ENCODE measurements around the gene SLIT1.

The SLIT1 gene

DNA sequence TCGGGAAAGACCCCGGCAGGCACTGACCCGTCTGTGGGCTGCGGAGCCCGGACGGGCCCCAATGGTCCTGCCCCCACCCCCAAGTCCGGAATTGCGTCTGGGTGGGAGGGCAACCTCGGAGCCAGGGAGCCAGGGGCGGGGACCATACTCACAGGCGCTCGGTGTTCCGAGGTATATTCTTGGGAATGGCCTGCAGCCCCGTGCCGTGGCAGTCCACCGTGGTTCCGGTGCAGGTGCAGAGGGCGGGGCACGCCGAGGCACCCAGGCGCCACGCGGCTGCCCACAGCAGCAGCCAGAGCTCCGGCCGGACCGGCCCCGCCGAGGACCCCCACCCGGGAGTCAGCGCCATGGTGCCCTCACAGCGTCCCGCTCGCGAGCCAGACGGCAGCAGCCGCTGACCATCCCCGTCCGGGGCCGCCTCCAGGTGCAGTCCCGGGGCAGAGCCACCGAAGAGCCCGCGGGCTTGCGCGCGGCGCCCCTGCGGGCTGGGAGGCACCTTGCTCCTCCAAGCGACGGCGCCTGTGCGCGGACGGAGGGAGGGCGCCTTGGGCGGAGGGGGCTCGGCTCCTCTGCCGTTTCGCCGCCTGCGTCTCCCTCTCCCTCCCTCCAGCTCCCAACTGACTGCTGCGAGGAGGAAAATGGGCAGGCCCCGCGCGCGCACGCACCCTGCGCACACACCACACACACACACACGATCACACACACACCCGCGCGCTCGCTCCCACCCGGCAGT, at the start of gene SLIT1:
Gene SLIT1, minus strand, starts transcription at position 634 of the 733 bp plus-strand sequence. Its CDS starts 285 bp downstream, at position 349.
- DNase-seq (ENCODE audit: low spot score) = no peak

DNA sequence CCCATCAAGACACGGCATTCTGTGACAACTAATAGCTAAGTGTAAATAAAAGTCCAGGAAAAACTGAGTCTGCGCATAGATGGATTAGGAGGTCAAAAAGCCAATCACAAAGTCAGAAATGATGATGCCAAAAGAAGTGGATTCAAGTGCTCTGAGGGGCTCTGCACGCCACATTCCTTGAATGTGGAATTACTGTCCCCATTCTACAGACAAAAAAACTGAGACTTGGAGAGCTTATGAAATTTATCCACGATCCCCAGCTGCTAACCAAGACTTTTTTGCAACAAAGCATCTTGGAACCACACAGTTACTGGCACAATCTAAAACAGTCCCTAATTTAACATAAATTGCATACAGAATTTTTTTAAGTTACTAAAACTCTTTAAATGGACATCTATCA, 49.6 kb upstream of the SLIT1 start:
- no peak for DNase-seq (ENCODE audit: low spot score)

DNA sequence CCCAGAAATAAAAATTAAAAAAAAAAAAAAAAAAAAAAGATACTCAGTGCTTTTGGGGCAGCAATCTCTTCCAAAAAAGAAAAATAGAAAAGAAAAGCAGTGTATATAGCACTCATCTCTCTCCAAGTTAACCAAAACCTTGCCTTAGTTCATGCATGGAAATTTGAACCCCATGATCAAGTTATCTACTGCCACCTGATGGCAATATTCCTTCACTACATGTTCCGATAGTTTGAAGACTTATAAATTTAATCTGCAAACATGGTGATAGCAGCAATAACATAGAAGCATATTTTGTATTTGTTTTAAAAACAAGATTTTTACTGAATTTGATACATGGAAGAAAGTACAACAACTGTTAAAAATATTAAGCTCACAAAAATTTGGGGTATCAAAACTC, 48.6 kb upstream of the SLIT1 start:
- DNase-seq (ENCODE audit: low spot score) = no peak

DNA sequence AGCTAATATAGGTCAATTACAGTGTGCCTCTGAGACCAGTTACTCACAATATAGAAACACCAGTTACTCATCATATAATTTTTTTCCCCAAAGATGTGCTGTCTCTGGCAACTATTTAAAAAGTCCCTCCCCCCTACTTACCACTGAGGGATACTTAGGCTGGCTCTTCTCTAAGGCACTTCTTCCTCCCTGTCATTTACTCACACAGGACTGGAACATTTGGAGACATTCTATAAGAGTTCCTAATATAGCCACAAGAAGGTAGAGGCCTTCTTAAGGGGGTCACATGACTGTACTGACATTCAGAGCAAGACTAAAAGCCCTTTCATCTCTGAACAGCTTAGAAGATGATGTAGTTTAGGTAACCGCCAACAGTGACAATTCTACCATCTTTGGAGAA, 44.4 kb upstream of the SLIT1 start:
- no peak for DNase-seq (ENCODE audit: low spot score)

DNA sequence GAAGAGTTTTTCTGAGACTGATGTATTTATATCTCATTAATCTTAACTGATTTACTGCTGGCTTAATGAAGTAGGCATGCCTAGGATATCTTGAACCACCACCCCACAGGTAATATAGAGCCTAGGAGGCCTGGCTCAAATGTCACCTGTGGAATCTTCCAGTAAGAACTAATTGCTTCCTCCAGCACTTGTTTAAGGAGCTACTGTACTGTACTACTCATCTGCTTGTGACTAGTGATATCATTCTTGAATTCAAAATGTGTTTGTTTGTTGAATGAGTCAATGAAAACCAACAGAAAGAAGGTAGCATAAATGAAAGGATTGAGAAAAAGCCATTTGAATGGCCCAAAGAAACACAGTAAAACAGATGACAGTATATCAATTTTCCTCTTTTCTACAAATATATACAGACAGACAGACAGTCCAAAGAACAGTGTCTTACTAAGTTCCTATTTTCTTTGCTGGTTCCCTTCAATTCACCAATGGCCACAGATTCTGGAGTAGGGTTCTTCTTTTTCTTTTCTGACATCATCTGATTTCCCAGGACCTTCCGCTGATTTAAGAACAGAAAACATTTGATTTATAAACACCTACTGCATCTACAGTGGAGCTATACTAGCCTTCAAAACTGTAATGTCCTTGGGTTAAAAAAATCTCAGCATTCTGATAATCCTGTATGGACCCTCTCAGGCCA, 43.7 kb upstream of the SLIT1 start:
- DNase-seq (ENCODE audit: low spot score) = no peak

DNA sequence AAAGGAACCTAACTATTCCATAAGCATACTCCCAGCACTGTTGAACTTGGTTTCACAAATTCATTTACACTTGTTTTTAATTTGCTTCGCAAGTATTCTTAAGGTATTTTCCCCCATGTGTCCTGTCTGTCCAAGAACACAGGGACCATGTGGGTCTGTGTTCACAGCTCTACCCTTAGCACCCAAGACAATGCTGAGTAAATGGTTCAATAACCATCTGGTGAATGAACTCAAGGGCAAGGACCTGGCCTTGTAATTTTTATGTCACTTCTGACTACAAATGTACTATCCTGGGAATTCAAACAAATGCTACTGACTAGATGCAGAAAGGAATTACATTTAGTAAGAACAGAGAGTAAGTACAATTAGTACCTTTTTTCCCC, 43.0 kb upstream of the SLIT1 start:
- no peak for DNase-seq (ENCODE audit: low spot score)

DNA sequence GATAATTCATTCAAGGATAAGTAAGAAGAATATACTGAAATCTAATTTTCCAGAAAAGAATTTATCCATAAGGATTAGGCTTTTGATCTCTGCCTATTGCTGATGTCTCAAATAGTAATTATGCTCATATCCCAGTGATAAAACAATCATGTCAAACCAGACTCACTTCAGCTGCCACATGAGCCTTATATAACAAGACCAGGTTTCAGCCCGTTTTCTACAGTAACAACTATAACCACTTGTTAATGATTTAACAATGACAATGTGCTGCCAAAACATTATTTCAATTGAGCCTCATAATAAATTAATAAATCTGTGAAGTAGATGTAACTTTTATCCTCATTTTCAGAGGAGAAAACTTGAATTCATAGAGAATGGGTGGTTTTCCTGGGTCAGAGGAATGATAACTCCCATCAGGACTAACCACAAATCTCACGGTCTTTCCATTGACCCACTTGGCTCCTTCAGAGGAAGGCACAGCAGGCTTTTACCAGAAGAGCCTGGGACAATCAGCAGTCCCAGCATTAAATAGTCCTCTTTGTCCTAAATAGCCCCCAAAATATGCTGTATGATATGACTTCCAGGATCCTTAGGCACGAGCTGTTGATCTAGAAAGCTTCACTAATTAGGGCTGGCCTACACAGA, 42.5 kb upstream of the SLIT1 start:
- no peak for DNase-seq (ENCODE audit: low spot score)

DNA sequence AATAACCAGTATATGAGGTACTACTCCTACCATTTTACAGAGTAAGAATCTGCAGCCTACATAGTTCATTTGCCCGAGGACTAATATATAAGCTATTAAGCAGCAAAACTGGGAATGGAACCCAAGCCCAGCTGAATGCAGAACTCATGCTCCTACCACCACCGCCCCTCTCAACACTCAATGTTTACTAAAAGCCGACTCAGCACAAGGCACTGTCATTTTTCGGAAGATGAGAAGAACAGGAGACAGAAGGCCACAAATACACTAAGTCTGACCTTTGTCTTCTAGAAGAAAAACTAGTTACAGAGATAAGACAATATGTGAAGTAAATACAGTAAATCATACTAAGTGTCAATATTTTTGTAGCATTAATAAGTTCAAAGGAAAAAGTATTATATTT, 40.6 kb upstream of the SLIT1 start:
- no peak for DNase-seq (ENCODE audit: low spot score)

DNA sequence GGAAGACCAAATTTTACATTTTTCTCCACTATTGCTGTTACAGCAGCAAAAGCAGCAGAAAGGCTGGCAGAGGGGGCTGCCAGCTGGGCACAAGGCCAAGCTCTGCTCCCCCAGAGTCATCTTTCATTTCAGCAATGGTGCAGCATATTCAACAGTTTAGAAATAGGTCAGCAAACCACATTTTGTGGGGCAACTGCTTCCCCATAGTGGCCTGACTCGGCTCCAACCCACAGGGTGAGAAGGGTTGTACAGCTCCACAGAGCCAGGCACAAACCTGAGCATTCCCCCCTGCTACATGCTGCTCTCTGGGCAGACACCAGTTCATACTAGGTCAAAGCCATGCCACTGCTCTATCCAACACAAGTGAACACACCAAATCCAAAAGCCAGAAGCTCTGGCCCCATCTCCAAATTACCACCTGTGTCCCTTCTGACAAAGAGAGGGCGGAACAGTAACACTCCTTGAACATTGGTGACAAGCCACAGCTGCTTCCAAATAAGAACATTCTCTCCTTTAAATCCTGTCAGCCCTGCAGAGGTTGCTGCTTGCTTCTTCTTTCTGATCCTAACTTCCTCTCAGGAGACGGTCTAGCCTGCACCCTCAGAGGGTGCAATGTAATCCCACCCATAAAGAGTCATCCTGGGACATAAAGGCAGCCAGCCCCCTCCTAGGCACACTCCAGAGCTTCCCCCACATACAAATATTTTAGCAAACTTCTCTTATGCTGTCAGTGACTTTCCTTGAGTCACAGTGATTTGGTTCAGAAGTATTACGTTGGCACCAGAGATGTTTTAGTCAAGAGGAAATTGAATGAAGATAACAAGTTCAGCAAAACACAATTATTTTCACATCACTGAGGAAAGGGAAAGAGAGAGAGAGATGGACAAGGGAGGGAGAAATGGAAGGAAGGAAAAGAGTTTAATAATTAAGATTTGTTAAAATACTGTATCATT, 39.0 kb upstream of the SLIT1 start:
- DNase-seq (ENCODE audit: low spot score) = no peak

DNA sequence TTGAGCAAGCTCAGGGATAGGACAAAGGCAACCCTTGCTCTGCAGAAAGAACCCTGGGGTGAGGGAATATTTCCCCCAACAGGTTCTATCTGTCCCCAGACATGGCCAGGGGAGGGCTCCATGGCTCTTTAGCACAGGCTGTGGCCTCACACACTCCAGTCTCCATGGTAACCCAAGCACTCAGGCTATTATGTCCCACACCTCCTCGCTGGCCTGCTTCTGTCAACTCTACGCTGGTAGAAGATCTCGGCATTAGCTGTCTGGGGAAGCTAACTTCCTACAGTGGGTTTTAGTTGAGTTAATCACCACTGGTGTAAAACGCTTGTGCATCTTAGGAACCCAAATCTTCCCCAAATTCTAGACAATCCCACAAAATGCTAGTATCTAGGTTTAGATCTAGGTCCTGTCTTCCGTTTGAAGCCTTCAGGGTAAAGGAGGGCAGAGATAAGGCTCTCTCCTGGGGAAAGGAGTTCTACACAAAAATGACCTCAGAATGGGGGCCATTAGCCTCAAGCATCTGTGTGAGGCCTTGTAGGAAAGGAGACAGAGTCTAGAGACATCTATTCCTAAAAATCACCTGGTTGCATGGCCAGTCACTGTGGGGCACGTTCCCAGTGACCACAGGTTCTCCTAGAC, 36.7 kb upstream of the SLIT1 start:
- no peak for DNase-seq (ENCODE audit: low spot score)

DNA sequence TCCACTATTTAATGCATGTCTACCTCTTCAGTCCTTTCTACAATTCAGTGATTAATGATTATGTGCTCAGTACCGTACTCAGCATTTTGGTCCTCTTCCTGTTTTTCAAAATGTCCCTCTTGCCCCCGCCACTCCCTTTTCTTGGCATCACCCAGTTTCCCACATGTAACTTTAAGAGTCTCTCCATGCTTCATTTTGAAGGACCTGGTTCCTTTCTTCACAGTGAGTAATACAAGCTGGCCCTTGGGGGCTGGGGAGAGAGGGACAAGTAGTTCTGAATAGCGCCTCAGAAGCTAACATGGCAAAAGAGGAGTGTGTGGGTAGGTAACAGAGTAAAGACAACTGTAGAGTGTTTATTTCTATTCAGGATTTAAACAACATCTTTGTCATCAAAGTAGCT, 34.6 kb upstream of the SLIT1 start:
- DNase-seq (ENCODE audit: low spot score) = no peak

DNA sequence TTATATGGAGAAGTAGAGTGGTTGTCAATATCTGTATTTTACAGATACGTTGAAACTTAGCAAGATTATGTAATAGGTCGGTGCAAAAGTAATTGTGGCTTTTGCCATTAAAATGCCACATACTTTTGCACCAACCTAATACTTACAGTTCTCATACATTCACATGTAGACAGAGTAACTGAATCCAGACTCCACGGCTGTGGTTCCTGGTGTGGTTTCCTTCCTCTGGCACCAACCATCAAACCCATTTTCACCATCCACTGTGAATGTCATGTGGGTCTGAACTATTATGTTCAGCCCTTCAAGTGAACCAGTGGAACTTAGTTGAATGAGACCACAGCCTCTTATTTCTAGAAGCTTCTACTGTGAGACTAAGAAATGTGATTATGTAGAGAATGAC, 31.5 kb upstream of the SLIT1 start:
- DNase-seq (ENCODE audit: low spot score) = no peak

DNA sequence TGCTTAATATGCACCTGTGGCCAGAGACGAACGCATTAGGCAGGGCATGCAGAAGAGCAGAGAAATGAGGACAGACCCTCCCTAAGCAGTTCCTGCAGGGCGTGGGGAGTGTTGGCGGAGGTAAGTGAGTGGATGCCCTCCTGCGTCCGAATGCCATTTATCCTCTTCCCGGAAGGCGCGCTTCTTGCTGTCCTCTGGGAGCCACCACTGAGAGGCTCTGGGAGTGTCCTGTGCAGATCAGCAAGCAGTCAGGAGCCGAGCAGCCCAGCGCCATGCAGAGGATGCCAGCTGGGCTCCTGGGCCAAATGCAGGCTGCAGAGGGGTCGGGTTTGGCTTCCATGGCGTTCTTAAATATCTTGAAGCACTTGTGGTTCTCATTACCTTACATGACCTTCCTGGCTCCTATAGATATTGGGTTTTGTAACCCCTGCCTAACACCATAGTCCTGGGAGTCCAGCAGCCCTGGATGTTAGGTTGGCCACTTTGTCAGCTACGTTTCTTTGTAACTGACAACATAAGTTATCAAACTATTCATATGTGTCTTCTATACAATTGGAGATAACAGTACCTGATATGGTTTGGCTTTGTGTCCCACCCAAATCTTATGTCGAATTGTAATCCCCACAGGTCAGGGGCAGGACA, 30.0 kb upstream of the SLIT1 start:
- DNase-seq (ENCODE audit: low spot score) = no peak

DNA sequence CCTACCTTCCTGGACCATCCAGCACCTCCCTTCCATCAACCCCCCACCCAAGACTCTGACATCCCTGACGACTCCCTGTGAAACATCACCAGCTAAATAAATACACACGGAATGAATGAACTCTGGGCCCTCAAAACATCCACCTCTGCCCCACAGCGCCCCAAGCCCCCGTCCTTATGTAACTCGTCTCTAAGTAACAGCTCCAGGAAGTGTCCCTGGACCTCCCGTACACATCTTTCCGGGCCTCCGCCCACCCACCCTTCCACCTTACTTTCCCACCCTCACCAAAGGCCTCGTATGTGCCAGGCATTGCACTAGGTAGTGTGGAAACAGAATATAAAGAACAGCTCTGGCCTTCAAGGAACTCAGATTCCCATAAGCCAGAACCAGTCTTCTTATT, 27.7 kb upstream of the SLIT1 start:
- no peak for DNase-seq (ENCODE audit: low spot score)

DNA sequence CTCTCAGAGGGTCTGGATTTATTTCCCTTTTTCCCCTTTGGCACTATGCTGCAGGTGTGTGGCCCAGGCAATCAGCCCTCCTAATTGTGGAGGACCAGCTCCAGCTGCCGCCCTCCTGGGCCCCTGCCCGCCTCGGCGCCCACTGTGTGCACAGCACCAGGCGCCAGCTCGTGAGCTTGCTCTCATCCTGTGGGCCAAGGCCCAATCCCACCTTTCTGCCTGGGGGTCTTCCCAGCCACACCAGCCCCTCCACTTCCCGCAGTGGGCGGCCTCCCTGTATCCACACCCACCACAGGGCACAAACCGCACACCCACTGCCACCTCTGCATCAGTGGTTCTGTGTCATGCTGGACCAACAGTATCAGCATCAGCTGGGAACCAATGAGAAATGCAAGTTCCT, 25.5 kb upstream of the SLIT1 start:
- no peak for DNase-seq (ENCODE audit: low spot score)

DNA sequence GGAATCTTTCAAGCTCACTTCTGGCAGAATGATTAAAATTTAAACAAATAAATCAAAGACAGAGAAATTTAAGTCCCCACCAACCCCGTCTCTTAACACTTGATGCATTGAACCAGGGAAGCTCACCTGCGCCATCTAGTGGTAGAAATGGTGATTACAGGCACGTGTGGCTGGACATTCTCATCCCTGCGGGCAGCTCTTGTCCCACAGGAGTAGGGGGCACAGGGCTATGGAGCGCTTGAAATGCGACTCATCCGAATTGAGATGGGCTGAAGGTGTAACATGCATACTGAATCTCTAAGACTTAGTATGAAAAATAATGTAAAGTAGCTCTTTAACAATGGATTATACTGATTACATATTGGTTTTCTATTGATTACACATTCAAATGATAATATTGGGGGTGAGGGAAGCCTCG, 24.8 kb upstream of the SLIT1 start:
- DNase-seq (ENCODE audit: low spot score) = peak; percentile 54

DNA sequence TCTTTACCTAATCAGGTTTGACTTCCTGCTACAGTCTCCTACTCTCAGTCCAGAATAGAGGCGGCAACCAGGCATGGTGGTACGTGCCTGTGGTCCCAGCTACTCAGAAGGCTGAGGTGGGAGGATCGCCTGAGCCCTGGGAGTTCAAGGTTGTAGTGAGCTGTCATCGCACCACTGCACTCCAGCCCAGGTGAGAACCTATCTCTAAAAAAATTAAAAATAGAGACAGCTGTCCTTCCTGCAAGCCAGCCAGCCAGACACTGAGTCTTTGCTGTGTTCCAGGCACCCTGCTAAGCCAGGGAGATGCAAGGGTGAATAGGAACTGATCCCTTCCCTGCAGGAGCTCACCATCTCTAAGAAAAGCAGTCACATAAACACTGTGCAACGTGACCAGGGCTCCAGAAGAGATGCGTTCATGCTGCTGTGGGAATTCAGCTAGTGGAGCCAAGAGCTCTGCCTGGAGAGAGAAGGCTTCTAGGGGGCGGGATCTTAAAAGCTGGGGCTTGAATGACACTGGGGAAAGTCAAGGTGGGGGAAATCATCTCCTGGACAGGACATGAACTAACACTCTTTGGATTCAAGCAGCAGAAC, 22.1 kb upstream of the SLIT1 start:
- no peak for DNase-seq (ENCODE audit: low spot score)

DNA sequence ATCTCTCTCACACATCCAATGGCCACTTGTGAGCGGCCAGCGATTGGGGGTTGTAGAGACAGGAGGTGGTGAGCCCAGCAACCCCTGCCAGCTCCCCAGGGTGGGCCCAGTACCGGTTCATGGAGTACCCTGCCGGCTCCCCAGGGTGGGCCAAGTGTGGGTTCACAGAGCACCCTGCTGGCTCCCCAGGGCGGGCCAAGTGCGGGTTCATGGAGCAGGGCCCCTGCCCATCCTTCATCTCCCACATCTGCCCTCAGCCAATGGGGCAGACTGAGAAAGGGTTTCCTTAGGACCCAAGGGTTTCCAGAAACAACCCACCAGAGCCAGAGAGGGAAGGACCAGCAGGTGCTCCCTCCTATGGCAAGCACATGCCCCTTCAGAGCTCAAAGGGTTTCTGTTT, 21.4 kb upstream of the SLIT1 start:
- no peak for DNase-seq (ENCODE audit: low spot score)

DNA sequence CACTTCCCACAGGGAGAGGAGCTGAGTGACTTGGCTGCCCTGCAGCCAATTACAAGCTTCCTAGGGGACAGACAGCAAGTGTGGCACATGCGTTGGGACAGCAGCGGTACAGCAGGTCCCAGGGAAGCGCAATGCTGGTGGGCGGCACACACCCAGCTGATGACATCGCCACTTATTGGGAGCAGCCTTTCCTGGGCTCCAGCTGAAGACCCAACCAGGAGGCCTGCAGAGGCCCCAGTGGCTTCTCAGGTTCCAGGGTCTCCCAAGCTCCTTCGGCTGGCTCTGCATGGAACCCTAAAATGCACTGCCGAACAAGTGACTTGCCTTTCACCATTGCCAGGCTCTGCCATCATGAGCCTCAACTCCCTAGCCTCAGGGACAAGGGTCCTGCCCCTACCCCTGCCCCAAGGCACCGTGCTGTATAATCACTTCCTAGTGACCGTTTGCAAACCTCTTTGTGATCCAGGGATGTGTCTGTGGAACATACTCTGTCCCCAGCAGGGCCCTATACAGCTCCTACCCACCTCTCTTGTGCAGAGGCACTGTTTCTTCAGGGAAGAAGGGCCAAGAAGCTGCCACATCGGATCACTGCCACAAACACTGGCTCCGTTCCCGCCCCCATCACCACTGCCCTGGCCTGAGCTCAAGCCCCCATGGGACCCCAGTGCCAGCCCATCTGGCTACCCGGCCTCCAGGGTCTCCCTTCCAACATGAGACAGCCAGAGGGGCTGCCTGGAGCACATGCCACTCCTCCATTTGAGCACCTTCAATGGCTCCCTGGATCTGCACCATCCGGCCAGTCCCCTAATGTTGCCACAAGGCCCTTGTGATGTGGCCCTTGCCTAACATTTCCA, 19.3 kb upstream of the SLIT1 start:
- no peak for DNase-seq (ENCODE audit: low spot score)

DNA sequence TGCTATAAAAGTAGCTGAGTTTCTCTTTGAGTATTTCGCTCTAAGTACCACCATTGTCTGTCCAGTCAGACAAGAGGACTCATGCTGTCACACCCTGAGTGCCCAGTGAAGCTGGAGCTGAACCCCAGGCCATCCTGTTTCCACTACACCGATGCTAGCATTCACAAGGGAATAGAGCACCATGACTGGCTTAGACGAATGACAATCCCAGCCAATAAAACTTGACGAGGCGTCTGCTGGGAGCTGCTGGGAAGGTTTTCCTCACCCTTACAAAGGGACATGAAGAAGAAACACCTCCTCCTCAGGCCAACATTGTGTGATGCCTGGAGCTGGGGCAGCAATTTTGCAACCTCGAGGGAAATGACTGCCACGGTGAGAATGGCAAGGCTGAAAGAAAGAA, 17.5 kb upstream of the SLIT1 start:
- DNase-seq (ENCODE audit: low spot score) = no peak
